Measurements from ENCODE around the gene ST8SIA4.

The ST8SIA4 gene

GRCh38 chr5:100826133-100826532, 76.9 kb downstream of the ST8SIA4 start:
- ATAC-seq, result no peak

GRCh38 chr5:100824635-100825034, 78.4 kb downstream of the ST8SIA4 start:
- ATAC-seq, result no peak
- no peak for TF ChIP-seq SNAI2 (CRISPR knock-in tag; IDR thresholded peaks at IDR 0.05)

More at GRCh38 chr5:100826133-100826532, 76.9 kb downstream of the ST8SIA4 start:
- TF ChIP-seq SNAI2 (CRISPR knock-in tag; IDR thresholded peaks at IDR 0.05) (no peak), RARB (CRISPR knock-in tag; IDR thresholded peaks at IDR 0.05) (no peak), TCF4 (CRISPR knock-in tag; IDR thresholded peaks at IDR 0.05; ENCODE audit: borderline replicate concordance) (no peak), ISL1 (CRISPR knock-in tag; IDR thresholded peaks at IDR 0.05) (no peak), ZC3H10 (CRISPR knock-in tag; IDR thresholded peaks at IDR 0.05) (no peak), GLIS3 (CRISPR knock-in tag; IDR thresholded peaks at IDR 0.05) (no peak), ZNF8 (CRISPR knock-in tag; IDR thresholded peaks at IDR 0.05) (no peak)
- TF ChIP-seq, protein P1, sequence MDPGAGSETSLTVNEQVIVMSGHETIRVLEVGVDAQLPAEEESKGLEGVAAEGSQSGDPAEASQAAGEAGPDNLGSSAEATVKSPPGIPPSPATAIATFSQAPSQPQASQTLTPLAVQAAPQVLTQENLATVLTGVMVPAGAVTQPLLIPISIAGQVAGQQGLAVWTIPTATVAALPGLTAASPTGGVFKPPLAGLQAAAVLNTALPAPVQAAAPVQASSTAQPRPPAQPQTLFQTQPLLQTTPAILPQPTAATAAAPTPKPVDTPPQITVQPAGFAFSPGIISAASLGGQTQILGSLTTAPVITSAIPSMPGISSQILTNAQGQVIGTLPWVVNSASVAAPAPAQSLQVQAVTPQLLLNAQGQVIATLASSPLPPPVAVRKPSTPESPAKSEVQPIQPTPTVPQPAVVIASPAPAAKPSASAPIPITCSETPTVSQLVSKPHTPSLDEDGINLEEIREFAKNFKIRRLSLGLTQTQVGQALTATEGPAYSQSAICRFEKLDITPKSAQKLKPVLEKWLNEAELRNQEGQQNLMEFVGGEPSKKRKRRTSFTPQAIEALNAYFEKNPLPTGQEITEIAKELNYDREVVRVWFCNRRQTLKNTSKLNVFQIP (CRISPR knock-in tag; IDR thresholded peaks at IDR 0.05; ENCODE audit: borderline replicate concordance, low read depth), result no peak

DNA sequence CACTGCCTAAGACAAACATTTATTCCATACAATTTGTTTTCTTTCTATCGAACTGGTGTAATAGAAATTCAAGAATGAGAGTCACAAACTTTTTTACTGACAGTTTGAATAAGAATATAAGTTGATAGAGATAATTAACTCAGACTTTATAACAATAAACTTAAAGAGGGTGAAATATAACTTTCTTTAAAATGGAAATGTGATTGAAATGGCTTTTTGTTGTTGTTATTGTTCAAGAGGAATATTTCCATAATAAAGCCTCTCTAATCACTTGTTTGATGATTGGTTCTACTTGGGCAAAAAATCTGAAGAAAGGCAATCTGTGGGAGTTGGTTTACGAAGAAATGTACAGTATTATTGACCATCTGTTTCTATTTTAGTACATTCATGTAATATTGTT, 79.3 kb downstream of the ST8SIA4 start:
- TF ChIP-seq PPARA (CRISPR knock-in tag; IDR thresholded peaks at IDR 0.05; ENCODE audit: borderline replicate concordance) (no peak), ZFP3 (CRISPR knock-in tag; IDR thresholded peaks at IDR 0.05) (no peak), GLIS3 (CRISPR knock-in tag; IDR thresholded peaks at IDR 0.05) (no peak), TCF4 (CRISPR knock-in tag; IDR thresholded peaks at IDR 0.05; ENCODE audit: borderline replicate concordance) (no peak), ARNTL (CRISPR knock-in tag; IDR thresholded peaks at IDR 0.05; ENCODE audit: borderline replicate concordance, low read depth) (no peak), ZFP30 (CRISPR knock-in tag; IDR thresholded peaks at IDR 0.05) (no peak), ZNF565 (CRISPR knock-in tag; conservative IDR thresholded peaks at IDR 0.05; ENCODE audit: low read depth) (no peak)
- TF ChIP-seq, protein P2, sequence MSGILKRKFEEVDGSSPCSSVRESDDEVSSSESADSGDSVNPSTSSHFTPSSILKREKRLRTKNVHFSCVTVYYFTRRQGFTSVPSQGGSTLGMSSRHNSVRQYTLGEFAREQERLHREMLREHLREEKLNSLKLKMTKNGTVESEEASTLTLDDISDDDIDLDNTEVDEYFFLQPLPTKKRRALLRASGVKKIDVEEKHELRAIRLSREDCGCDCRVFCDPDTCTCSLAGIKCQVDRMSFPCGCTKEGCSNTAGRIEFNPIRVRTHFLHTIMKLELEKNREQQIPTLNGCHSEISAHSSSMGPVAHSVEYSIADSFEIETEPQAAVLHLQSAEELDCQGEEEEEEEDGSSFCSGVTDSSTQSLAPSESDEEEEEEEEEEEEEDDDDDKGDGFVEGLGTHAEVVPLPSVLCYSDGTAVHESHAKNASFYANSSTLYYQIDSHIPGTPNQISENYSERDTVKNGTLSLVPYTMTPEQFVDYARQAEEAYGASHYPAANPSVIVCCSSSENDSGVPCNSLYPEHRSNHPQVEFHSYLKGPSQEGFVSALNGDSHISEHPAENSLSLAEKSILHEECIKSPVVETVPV (CRISPR knock-in tag; IDR thresholded peaks at IDR 0.05), result no peak
- TF ChIP-seq, protein P1 (CRISPR knock-in tag; IDR thresholded peaks at IDR 0.05; ENCODE audit: borderline replicate concordance, low read depth), result no peak
- TF ChIP-seq, protein P3, sequence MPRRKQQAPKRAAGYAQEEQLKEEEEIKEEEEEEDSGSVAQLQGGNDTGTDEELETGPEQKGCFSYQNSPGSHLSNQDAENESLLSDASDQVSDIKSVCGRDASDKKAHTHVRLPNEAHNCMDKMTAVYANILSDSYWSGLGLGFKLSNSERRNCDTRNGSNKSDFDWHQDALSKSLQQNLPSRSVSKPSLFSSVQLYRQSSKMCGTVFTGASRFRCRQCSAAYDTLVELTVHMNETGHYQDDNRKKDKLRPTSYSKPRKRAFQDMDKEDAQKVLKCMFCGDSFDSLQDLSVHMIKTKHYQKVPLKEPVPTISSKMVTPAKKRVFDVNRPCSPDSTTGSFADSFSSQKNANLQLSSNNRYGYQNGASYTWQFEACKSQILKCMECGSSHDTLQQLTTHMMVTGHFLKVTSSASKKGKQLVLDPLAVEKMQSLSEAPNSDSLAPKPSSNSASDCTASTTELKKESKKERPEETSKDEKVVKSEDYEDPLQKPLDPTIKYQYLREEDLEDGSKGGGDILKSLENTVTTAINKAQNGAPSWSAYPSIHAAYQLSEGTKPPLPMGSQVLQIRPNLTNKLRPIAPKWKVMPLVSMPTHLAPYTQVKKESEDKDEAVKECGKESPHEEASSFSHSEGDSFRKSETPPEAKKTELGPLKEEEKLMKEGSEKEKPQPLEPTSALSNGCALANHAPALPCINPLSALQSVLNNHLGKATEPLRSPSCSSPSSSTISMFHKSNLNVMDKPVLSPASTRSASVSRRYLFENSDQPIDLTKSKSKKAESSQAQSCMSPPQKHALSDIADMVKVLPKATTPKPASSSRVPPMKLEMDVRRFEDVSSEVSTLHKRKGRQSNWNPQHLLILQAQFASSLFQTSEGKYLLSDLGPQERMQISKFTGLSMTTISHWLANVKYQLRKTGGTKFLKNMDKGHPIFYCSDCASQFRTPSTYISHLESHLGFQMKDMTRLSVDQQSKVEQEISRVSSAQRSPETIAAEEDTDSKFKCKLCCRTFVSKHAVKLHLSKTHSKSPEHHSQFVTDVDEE (CRISPR knock-in tag; IDR thresholded peaks at IDR 0.05), result no peak
- TF ChIP-seq, protein P4, sequence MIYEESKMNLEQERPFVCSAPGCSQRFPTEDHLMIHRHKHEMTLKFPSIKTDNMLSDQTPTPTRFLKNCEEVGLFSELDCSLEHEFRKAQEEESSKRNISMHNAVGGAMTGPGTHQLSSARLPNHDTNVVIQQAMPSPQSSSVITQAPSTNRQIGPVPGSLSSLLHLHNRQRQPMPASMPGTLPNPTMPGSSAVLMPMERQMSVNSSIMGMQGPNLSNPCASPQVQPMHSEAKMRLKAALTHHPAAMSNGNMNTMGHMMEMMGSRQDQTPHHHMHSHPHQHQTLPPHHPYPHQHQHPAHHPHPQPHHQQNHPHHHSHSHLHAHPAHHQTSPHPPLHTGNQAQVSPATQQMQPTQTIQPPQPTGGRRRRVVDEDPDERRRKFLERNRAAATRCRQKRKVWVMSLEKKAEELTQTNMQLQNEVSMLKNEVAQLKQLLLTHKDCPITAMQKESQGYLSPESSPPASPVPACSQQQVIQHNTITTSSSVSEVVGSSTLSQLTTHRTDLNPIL (CRISPR knock-in tag; IDR thresholded peaks at IDR 0.05; ENCODE audit: low read depth), result no peak
- ATAC-seq, result no peak

GRCh38 chr5:100821751-100822150, 81.3 kb downstream of the ST8SIA4 start:
- ATAC-seq, result no peak
- TF ChIP-seq, protein P2 (CRISPR knock-in tag; IDR thresholded peaks at IDR 0.05), result no peak
- TF ChIP-seq PATZ1 (CRISPR knock-in tag; IDR thresholded peaks at IDR 0.05; ENCODE audit: borderline replicate concordance) (no peak), CSDC2 (CRISPR knock-in tag; IDR thresholded peaks at IDR 0.05) (no peak), ESRRG (CRISPR knock-in tag; IDR thresholded peaks at IDR 0.05) (no peak), ZFP3 (CRISPR knock-in tag; IDR thresholded peaks at IDR 0.05) (no peak), BACH2 (CRISPR knock-in tag; IDR thresholded peaks at IDR 0.05; ENCODE audit: borderline replicate concordance) (no peak), TCF4 (CRISPR knock-in tag; IDR thresholded peaks at IDR 0.05; ENCODE audit: borderline replicate concordance) (no peak), SNAI2 (CRISPR knock-in tag; IDR thresholded peaks at IDR 0.05) (no peak)
- TF ChIP-seq, protein P3 (CRISPR knock-in tag; IDR thresholded peaks at IDR 0.05), result no peak

Data from SK-N-SH treated with all-trans-retinoic acid at 6 μM for 48 hours (cell line).